ENCODE measurements around the gene DCDC2C.

DNA sequence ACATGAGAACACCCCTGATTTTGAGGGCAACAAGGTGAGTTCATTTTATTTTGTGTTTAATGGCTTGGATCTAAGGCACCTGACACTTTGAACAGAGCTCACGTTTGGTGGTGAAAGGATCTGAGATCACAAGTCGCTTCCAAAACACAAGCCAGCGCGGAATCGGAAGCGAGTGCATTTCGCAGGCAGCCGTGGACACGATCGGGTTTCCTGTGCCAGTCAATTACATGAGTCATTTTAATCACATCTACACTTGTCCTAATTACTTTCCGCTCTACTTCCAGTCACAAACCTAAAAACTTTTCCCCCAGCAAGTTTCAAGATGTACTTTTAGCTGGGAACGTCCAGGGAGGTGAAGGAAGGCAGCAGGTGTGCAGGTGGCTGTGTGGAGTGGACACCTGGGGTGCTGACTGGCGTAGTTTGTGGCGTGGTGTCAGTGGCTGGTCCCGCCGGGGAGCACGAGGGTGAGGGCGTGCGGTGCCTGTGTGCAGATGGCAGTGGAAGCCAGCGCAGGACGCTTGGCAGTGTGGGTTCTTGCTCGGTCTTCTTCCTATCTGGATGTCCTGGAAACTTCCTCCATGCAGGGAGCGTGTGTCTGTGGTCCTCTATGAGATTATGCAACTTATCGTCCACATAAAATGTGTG is 75.6 kb downstream of the DCDC2C start:
- TF ChIP-seq CTCF (IDR thresholded peaks at IDR 0.05; ENCODE audit: poor library complexity) (no peak), EZH2phosphoT487 (IDR thresholded peaks at IDR 0.05; ENCODE audit: low read depth, severe bottlenecking, unreplicated experiment) (no peak), EZH2 (IDR thresholded peaks at IDR 0.05; ENCODE audit: borderline replicate concordance) (no peak)
